ENCODE measurements around the gene ONECUT2.

Gene ONECUT2

GRCh38 chr18:57431467-57432080, 3.6 kb upstream of the ONECUT2 start:
- no peak for DNase-seq

DNA sequence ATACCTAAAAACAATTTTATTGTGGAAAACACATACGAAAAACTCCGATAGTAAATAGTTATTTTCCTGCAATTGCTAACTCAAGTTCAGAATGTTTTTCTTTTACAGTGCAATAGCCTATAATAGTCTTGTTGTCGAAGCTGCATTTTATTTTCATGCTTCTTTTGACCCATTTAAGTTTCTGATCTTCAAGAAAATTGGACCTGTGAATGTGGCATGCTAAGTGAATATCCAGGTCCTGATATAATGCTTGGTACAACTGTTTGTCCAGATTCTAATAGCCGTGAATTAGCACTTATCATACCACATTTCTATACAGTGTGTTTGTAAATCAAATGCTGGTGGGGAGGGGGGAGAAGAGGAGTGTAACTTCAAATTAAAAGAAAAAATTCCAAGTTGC, 3.0 kb upstream of the ONECUT2 start:
- DNase-seq = no peak

GRCh38 chr18:57432751-57433400, 2.3 kb upstream of the ONECUT2 start:
- DNase-seq = no peak

DNA sequence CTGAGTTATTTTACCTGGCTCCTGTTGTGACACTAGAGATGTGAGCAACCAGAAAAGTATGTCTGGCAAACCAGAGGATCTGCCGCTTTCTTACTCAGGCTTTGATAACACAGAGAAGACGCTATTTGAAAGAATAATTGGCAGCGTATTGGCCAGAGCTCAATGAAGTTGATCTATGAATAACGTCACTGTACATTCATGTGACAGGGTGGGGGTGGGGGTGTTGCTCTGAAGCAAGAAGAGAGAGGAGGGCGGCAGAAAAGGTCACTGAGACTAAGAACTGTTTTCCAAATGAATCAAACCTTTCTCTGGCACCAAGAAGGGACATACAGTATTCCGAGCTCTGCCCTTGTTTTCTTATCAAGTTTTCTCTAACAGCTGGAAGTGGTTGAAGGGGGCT, 1.7 kb upstream of the ONECUT2 start:
- no peak for DNase-seq

- no peak for DNase-seq
Observed at GRCh38 chr18:57433934-57434535, 1.1 kb upstream of the ONECUT2 start.

DNA sequence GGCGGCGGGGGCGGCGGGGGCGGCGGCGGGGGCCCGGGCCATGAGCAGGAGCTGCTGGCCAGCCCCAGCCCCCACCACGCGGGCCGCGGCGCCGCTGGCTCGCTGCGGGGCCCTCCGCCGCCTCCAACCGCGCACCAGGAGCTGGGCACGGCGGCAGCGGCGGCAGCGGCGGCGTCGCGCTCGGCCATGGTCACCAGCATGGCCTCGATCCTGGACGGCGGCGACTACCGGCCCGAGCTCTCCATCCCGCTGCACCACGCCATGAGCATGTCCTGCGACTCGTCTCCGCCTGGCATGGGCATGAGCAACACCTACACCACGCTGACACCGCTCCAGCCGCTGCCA, 644 bp downstream of the ONECUT2 start:
- DNase-seq = no peak

DNA sequence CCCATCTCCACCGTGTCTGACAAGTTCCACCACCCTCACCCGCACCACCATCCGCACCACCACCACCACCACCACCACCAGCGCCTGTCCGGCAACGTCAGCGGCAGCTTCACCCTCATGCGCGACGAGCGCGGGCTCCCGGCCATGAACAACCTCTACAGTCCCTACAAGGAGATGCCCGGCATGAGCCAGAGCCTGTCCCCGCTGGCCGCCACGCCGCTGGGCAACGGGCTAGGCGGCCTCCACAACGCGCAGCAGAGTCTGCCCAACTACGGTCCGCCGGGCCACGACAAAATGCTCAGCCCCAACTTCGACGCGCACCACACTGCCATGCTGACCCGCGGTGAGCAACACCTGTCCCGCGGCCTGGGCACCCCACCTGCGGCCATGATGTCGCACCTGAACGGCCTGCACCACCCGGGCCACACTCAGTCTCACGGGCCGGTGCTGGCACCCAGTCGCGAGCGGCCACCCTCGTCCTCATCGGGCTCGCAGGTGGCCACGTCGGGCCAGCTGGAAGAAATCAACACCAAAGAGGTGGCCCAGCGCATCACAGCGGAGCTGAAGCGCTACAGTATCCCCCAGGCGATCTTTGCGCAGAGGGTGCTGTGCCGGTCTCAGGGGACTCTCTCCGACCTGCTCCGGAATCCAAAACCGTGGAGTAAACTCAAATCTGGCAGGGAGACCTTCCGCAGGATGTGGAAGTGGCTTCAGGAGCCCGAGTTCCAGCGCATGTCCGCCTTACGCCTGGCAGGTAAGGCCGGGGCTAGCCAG, 1.2 kb downstream of the ONECUT2 start:
- no peak for DNase-seq

GRCh38 chr18:57436965-57437333, 1.8 kb downstream of the ONECUT2 start:
- DNase-seq = no peak

- no peak for DNase-seq
Observed at GRCh38 chr18:57437402-57437765, 2.2 kb downstream of the ONECUT2 start.

DNA sequence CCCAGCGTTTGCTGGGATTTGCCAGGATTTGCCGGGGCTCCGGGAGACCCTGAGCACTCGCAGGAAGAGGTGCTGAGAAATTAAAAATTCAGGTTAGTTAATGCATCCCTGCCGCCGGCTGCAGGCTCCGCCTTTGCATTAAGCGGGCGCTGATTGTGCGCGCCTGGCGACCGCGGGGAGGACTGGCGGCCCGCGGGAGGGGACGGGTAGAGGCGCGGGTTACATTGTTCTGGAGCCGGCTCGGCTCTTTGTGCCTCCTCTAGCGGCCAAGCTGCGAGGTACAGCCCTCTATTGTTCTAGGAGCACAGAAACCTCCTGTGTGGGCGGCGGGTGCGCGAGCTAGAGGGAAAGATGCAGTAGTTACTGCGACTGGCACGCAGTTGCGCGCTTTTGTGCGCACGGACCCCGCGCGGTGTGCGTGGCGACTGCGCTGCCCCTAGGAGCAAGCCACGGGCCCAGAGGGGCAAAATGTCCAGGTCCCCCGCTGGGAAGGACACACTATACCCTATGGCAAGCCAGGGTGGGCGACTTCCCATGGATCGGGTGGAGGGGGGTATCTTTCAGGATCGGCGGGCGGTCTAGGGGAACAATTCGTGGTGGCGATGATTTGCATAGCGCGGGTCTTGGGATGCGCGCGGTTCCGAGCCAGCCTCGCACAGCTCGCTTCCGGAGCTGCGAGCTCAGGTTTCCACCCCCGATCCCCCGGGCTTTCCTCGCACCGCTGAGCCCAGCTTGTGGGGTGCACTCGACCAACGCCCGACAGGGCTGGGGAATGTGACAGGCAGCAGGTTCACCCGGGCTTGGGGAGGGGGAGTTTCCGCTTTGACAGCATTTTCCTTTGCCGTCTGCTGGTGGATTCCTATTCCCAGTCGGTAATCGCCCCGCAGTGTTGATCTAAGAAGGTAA, 2.8 kb downstream of the ONECUT2 start:
- DNase-seq = no peak

DNA sequence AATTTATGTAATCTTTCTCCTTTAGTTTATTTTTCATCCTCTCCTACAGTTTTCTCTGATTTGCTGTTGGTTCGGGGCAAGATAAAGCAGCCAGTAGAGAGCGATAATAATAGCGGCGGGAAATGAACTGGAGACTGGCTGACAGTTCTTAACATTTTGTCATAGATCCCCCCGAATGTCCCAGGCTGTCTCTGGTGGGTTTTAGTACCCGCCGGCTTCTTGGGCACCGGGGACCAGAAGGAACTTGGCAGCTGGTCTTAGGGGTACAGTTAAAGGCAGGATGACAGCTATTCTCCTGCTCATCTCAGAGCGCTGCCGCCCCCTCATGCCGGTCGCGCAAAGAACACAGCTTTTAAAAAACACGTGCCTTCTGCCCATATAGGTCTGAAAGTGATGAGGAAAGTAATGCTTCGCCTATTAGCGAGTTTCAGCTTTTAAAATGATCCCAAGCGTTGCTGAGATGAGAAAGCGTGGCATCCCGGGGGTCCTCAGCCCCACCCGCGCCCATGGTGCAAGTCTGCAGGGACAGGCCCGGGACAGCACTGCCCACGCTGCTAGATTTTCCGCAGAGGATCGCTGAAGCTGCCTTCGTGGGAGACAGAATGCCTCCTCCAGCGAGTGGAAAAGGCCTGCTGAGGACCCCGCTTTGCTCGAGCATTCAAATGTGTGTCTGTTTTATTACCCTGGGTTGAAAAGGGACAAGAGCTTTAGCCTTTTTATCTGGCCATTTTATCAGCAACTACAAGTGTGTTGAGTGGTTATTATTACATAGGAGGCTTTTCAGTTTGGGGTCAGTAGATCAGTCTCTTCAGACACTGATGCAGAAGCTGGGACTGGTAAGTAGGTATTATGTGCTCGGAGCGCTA, 3.8 kb downstream of the ONECUT2 start:
- no peak for DNase-seq

- no peak for DNase-seq
Observed at GRCh38 chr18:57439609-57439968, 4.4 kb downstream of the ONECUT2 start.

GRCh38 chr18:57439985-57440330, 4.8 kb downstream of the ONECUT2 start:
- DNase-seq = no peak

GRCh38 chr18:57440331-57441070, 5.3 kb downstream of the ONECUT2 start:
- DNase-seq = no peak

GRCh38 chr18:57441071-57441794, 6.1 kb downstream of the ONECUT2 start:
- no peak for DNase-seq

GRCh38 chr18:57443247-57443646, 8.1 kb downstream of the ONECUT2 start:
- DNase-seq = no peak

- no peak for DNase-seq
Observed at GRCh38 chr18:57443702-57444101, 8.5 kb downstream of the ONECUT2 start.

- DNase-seq = no peak
Observed at GRCh38 chr18:57444301-57444759, 9.2 kb downstream of the ONECUT2 start.

GRCh38 chr18:57445488-57446319, 10.5 kb downstream of the ONECUT2 start:
- DNase-seq = no peak

DNA sequence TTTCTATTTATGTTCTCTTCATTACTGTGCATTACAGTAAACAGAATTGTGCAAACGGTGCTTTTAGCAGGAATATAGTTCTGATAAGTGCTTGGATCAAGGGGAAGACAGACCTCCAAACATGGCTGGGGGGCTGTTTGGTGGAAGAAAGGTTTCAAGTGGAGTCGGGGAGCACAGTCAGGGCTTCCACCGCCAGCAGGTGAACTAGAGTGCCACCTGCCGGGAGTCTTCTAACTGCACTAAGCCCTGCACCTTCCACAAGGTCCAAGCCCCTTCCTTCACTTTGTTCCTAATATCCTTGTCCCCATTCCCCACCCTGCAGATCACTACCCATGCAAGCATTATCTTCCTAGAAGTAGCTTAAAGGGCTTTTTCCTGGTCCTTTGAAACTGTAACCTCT, 11.1 kb downstream of the ONECUT2 start:
- no peak for DNase-seq

Measured in amniotic stem cell (primary cell).